Activated T-helper 1 cell treated with anti-CD3 and anti-CD28 coated beads, Interleukin-12 subunit alpha, Interleukin-12 subunit beta, Interleukin-2, Interleukin-4 antibody, amounts not matched to agents 30 ng/mL and 10 ng/mL and 1 ng/mL, durations not matched to agents 14 hours and 24 hours and 36 hours (primary cell): ENCODE results near the gene CDH13. TPM values are rescaled to one million over a fixed set of nuclear protein-coding genes. Genes with fewer than 3 reads are reported as not detected.

Experiments
- DNase-seq: peaks from one replicate; pipeline ENCODE4 v3.0.0; 2021; ENCODE audit warnings: low spot score
- H3K27ac Mint-ChIP-seq: one replicate; pipeline ENCODE4 v1.8.0; 2021; ENCODE audit warnings: mild to moderate bottlenecking, mixed read lengths
- H3K27me3 Mint-ChIP-seq: one replicate; pipeline ENCODE4 v1.8.0; 2022; ENCODE audit warnings: mild to moderate bottlenecking, moderate library complexity, mixed read lengths; ENCODE audit not compliant: insufficient read depth
- H3K36me3 Mint-ChIP-seq: one replicate; pipeline ENCODE4 v1.8.0; 2021; ENCODE audit warnings: low read depth, mixed read lengths
- H3K4me1 Mint-ChIP-seq: one replicate; pipeline ENCODE4 v1.8.0; 2021; ENCODE audit warnings: low read depth, mixed read lengths
- H3K4me3 Mint-ChIP-seq: one replicate; pipeline ENCODE4 v1.8.0; 2021; ENCODE audit warnings: mild to moderate bottlenecking, moderate library complexity, mixed read lengths
- H3K9me3 Mint-ChIP-seq: one replicate; pipeline ENCODE4 v1.8.0; 2021; ENCODE audit warnings: mixed read lengths
- intact Hi-C: fragments of 100-400 bp; cut with micrococcal nuclease; formaldehyde crosslinking; loops from one replicate; pipeline ENCODE4 v1.15.1; 2024
- total RNA-seq: library from RNA; stranded (reverse); gene quantifications from 2 replicates; pipeline ENCODE4 v1.2.3, GENCODE V29; 2022

The CDH13 gene
- total RNA-seq, 1 donor from 2014 or later, result not detected

DNA sequence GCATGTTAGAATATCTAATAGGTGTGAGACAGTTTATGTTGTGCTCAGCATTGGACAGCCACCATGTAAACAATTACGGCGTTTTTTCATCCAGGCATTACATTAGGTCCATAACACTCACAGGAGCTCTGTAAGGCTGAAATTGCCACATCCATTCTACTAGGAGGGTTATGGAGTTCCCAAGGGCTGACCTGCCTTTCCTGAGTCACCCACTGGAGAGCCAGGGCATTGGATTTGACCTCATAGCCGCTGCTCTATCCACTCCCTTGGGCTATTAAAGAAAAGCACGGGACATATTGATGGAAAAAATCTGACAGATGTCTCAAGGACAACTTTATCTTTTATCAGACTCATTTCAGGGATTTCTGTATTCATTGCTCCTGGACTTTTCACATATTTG, 874.7 kb downstream of the CDH13 start:
- Mint-ChIP-seq H3K4me3 (no peak overlapping the region), H3K27ac (no peak overlapping the region), H3K27me3 (no peaks in the 10 kb centered on the region), H3K9me3 (peaks cover 4% of the 10 kb centered on the region), H3K36me3 (no peaks in the 10 kb centered on the region), H3K4me1 (no peaks in the 10 kb centered on the region)
- intact Hi-C loops, result no loop called here
- no peak for DNase-seq

DNA sequence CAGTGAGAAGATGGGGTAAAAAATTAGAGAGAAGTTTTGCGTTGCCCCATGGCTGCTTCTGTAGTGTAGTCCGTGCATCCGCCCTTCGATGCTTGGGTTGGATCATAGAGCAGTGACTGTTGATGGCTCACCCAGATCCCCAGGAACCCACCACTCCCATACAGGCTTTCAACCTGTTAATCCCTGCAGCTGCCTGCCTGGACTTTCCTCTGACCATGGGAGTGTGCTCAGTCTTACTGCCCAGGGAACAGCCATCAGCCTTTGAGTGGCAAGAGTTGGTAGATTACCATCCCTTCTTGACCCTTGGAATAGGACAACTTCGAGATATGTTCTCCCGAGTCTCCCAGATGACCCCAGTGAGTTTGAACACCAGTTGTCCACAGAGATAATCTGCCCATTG, 881.5 kb downstream of the CDH13 start:
- no peak for DNase-seq
- no peak overlapping the region for H3K4me3 Mint-ChIP-seq
- intact Hi-C loops, result no loop called here
- H3K4me1 Mint-ChIP-seq, result no peaks in the 10 kb centered on the region
- no peaks in the 10 kb centered on the region for H3K27me3 Mint-ChIP-seq
- H3K9me3 Mint-ChIP-seq, result peaks cover 3% of the 10 kb centered on the region
- H3K36me3 Mint-ChIP-seq, result no peaks in the 10 kb centered on the region
- H3K27ac Mint-ChIP-seq, result no peak overlapping the region

DNA sequence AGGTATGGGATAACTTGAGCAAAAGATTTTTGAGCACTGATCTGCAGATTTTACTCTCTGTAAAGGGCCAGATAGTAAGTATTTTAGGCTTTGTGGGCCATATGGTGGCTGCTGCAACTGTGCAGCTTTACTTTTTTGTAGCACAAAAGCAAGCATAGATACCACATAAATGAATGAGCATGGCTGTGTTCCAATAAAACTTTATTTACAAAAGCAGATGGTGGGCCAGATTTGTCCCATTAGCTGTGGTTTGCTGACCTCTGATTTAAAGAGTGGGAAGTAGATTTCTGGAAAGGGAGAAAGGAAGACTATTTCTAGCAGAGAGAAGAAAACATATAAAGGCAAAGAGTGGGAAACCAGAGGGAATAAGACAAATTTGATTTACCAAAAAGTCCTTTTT, 882.5 kb downstream of the CDH13 start:
- no peak overlapping the region for H3K27ac Mint-ChIP-seq
- no peak for DNase-seq

DNA sequence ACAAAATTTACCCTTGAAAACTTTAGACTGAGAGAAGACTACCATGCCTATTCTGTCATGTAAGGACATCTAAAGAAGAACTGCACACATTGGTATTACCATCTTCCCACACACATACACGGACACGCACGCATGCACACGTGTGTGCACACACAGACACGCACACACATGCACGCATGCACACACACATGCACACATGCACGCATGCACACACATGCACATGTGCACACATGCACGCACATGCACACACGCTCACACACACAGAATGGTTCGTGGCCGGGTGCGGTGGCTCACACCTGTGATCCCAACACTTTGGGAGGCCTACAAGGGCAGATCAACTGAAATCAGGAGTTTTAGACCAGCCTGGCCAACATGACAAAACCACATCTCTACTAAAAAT, 884.1 kb downstream of the CDH13 start:
- H3K36me3 Mint-ChIP-seq, result no peaks in the 10 kb centered on the region

More for the DNA sequence above, 882.5 kb downstream of the CDH13 start:
- no peaks in the 10 kb centered on the region for H3K4me1 Mint-ChIP-seq
- H3K4me3 Mint-ChIP-seq, result no peak overlapping the region
- no peaks in the 10 kb centered on the region for H3K27me3 Mint-ChIP-seq
- no peaks in the 10 kb centered on the region for H3K36me3 Mint-ChIP-seq
- intact Hi-C loops, result no loop called here
- peaks cover 3% of the 10 kb centered on the region for H3K9me3 Mint-ChIP-seq

DNA sequence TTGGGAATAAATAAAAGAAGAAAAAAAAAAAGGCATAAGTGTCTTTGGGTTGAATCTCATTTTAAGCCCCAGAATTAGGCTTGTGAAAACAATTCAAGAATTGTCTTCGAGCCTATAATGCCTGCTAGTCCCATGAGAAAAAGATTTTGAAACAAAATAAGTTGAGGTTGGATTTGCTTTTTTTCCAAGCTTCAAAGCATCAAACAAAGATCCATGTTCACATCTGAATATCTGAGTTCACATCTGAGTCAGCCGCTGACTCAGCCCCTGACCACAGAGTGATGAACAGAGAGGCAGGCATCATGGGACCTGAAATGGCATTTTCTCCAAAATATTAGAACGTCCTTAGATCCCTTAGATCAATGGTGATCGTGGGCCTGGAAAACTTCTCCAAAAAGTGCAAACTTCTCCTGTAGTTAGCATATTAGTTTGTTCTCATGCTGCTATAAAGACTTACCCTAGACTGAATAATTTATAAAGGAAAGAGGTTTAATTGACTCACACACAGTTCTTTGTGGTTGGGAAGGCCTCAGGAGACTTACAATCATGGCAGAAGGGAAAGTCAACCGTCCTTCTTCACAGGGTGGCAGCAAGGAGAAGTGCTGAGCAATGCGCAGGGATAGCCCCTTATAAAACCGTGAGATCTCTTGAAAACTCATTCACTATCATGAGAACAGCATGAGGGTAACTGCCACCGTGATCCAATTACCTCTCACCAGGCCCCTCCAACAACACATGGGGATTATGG, 886.4 kb downstream of the CDH13 start:
- Mint-ChIP-seq H3K9me3 (peaks cover 14% of the 10 kb centered on the region), H3K27me3 (no peaks in the 10 kb centered on the region), H3K4me1 (no peaks in the 10 kb centered on the region), H3K4me3 (no peak overlapping the region), H3K36me3 (no peaks in the 10 kb centered on the region), H3K27ac (no peak overlapping the region)
- intact Hi-C loops, result no loop called here
- no peak for DNase-seq

More for the DNA sequence above, 884.1 kb downstream of the CDH13 start:
- Mint-ChIP-seq H3K4me1 (no peaks in the 10 kb centered on the region), H3K4me3 (no peak overlapping the region), H3K27me3 (no peaks in the 10 kb centered on the region), H3K27ac (no peak overlapping the region), H3K9me3 (peaks cover 3% of the 10 kb centered on the region)
- intact Hi-C loops, result no loop called here
- no peak for DNase-seq

DNA sequence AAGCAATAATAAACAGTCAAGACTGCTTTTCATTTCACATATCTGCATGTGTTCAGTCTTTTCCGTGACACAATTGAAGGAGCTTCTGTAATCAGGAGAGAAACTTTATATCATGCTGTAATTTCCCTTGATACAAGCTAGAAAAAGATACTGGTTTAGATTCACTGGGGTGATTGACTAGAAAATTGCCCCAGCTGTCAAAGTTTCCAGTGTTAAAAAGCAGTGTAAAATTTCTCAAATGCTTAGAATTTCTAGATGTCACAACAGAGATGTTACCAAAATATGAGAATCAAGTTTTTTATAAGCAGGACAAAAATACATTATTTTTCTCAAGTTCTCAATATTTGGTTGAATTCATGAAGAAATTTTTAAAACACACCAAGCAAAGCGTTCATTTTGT, 888.6 kb downstream of the CDH13 start:
- H3K4me3 Mint-ChIP-seq, result no peak overlapping the region
- no peak overlapping the region for H3K27ac Mint-ChIP-seq
- H3K9me3 Mint-ChIP-seq, result peaks cover 21% of the 10 kb centered on the region
- no peaks in the 10 kb centered on the region for H3K27me3 Mint-ChIP-seq
- no peaks in the 10 kb centered on the region for H3K36me3 Mint-ChIP-seq
- DNase-seq, result no peak
- no peaks in the 10 kb centered on the region for H3K4me1 Mint-ChIP-seq
- intact Hi-C loops, result no loop called here

DNA sequence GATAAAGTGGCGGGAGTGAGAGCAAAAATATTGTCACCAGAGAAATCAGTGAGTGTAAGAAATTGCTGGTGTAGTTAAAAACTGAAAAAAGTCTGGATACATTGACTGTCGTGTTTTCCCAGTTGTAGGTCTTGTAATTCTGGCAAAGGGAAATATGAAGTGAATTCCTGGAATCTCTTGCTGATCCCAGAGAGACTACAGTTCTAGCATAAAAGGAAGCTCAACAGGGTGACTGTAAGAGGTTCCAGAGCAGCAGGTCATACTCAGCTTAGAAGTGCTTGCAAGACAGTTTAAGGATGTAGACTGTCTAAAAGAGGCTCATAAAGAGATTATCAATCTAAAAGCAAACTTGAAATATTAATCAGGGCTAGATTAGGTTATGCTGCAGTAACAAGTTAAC, 890.2 kb downstream of the CDH13 start:
- no peaks in the 10 kb centered on the region for H3K27me3 Mint-ChIP-seq
- no peak overlapping the region for H3K27ac Mint-ChIP-seq
- H3K36me3 Mint-ChIP-seq, result no peaks in the 10 kb centered on the region
- H3K4me1 Mint-ChIP-seq, result no peaks in the 10 kb centered on the region
- intact Hi-C loops, result no loop called here
- no peak for DNase-seq
- H3K4me3 Mint-ChIP-seq, result no peak overlapping the region
- peaks cover 18% of the 10 kb centered on the region for H3K9me3 Mint-ChIP-seq

DNA sequence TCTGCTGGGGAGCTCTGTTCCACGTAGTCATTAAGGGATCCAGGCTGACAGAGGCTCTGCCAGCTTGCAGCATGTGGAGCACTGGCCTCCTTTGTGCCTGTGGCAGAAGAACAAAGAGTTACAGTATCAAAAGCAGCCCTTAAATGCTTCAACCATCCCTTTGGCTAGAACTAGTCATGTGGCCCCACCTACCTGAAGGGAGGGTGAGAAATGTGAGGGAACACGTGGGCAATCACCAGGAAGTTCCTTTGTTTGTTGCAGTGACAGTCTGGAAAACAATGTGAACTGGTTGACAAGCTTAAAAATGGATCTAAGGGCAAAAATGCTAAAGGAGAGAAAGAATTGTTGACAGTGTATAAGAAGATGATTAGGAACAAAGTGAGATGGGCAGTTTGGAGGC, 890.6 kb downstream of the CDH13 start:
- H3K36me3 Mint-ChIP-seq, result no peaks in the 10 kb centered on the region
- intact Hi-C loops, result no loop called here
- peaks cover 18% of the 10 kb centered on the region for H3K9me3 Mint-ChIP-seq
- no peak for DNase-seq
- no peak overlapping the region for H3K4me3 Mint-ChIP-seq
- no peaks in the 10 kb centered on the region for H3K27me3 Mint-ChIP-seq
- no peaks in the 10 kb centered on the region for H3K4me1 Mint-ChIP-seq
- H3K27ac Mint-ChIP-seq, result no peak overlapping the region

DNA sequence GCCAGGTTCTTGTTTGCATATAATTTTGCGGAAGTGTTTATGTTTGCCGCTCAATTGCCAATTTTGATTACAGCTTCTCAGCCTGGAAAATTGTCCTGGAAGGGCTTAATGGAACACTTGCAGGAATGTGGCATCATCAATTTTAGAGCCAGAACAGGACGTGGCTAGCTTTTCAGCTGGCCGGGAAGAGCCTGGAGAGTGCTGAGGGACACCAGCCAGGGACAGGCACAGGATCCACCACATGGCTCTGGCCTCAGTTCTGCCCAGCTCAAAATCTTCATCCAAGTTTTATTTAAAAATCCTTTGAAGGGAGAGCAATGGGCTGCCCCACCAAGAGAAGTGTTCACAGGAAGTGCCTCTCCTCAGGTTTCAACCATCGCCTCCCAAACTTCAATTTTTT, 893.8 kb downstream of the CDH13 start:
- Mint-ChIP-seq H3K27ac (no peak overlapping the region), H3K36me3 (no peaks in the 10 kb centered on the region), H3K9me3 (peaks cover 18% of the 10 kb centered on the region), H3K4me3 (no peak overlapping the region), H3K4me1 (no peaks in the 10 kb centered on the region), H3K27me3 (no peaks in the 10 kb centered on the region)
- intact Hi-C loops, result no loop called here
- no peak for DNase-seq

DNA sequence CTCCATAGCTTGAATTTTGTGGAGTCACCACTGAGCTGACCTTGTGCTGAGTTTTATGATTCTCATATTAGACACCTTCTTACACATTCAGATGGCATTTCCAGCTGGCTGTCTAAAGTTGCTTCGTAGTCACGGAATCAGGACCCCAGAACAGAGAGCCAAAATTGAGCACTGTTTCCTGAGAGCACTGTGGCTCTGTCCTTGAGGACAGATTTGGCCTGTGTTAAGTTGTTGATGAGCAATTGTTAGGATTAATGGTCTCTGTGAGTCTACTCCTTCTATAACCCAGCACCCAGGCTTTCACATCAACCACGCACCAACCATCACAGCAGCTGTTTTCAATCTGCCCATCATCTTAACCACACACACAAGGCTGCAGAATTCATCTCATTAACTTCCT, 903.5 kb downstream of the CDH13 start:
- H3K4me3 Mint-ChIP-seq, result no peak overlapping the region
- H3K9me3 Mint-ChIP-seq, result no peaks in the 10 kb centered on the region
- H3K4me1 Mint-ChIP-seq, result no peaks in the 10 kb centered on the region
- H3K36me3 Mint-ChIP-seq, result no peaks in the 10 kb centered on the region
- intact Hi-C loops, result no loop called here
- H3K27me3 Mint-ChIP-seq, result no peaks in the 10 kb centered on the region
- H3K27ac Mint-ChIP-seq, result no peak overlapping the region
- DNase-seq, result no peak

DNA sequence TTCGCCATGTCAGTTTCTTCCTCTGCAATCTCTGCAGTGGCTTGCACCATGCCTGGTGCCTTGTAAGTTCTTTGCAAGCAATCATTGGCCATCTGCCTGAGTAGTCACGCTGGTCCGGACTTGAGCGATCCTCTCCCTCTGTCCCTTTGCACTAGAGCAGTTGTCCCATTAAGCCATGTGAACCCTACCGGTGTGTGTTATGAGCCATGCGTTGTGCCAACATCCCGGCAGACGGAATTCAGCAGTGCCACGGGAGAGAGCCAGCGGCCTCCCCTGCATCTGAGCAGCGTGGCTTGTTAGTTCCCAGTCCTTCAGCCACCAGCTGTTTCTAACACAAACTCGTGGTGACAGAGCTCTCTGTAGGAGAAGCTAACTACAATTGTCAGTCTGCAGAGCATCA, 905.9 kb downstream of the CDH13 start:
- intact Hi-C loops, result no loop called here
- DNase-seq, result no peak
- Mint-ChIP-seq H3K4me1 (no peaks in the 10 kb centered on the region), H3K4me3 (no peak overlapping the region), H3K27me3 (no peaks in the 10 kb centered on the region), H3K9me3 (peaks cover 9% of the 10 kb centered on the region), H3K36me3 (no peaks in the 10 kb centered on the region), H3K27ac (no peak overlapping the region)

DNA sequence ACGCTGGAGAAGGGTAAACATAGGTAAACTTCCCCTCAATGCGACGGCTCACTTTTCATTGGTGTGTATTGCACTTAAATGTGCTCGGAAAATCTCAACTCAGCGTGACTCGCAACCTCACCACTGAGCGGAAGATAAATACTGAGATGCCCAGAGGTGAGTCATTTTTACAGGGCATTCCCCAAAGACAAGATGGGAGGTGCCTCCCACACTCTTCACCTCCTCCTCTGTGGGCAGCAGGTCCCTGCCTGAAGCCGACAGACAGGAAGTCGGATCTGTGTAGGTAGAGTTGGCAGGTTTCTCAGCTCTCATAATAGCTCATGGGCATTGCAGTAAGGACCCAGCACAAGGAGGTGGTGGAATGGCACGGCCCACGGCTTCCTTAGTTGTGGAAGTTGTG, 906.4 kb downstream of the CDH13 start:
- Mint-ChIP-seq H3K4me3 (no peak overlapping the region), H3K27me3 (no peaks in the 10 kb centered on the region), H3K4me1 (no peaks in the 10 kb centered on the region), H3K9me3 (peaks cover 9% of the 10 kb centered on the region), H3K27ac (no peak overlapping the region), H3K36me3 (no peaks in the 10 kb centered on the region)
- intact Hi-C loops, result no loop called here
- DNase-seq, result no peak

DNA sequence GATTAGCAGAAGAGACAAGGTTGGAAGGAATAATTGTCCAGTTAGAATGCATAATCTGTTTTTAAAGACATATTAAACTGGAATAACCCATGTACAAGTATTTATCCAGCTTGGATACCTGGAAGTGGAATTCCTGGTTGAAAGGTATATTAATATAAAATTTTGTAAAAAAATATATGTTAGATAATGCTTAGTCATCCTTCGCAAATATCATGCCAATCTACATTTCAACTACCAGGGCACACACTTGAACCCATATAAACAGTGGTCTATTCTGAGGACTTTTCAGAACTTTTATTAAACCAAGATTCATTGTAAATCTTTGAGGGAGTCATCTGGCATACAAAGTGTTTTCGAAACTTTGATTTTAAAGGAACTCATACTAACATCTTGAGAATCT, 911.9 kb downstream of the CDH13 start:
- no peaks in the 10 kb centered on the region for H3K27me3 Mint-ChIP-seq
- intact Hi-C loops, result no loop called here
- H3K36me3 Mint-ChIP-seq, result no peaks in the 10 kb centered on the region
- peaks cover 9% of the 10 kb centered on the region for H3K9me3 Mint-ChIP-seq
- no peak for DNase-seq
- no peaks in the 10 kb centered on the region for H3K4me1 Mint-ChIP-seq
- no peak overlapping the region for H3K27ac Mint-ChIP-seq
- H3K4me3 Mint-ChIP-seq, result no peak overlapping the region
